Measurements from ENCODE around the gene HTRA3.

GRCh38 chr4:8247047-8247930 lies 22.3 kb upstream of the HTRA3 start:
- no peak for TF ChIP-seq EP300 (IDR thresholded peaks at IDR 0.05)
- no peak for TF ChIP-seq POLR2A (IDR thresholded peaks at IDR 0.05; ENCODE audit: low read depth)
- TF ChIP-seq CTCF (IDR thresholded peaks at IDR 0.05) = no peak

Measured in esophagus muscularis mucosa (tissue), 4 donors.